ENCODE measurements around the gene TRIM13. TPM values are rescaled to one million over a fixed set of nuclear protein-coding genes. Genes with fewer than 3 reads are reported as not detected.
"Not testable (repeated sequence)": the region's sequence is repeated elsewhere in the genome, so short reads cannot be mapped to it uniquely, and the experiment has no call there.

Gene TRIM13
- total RNA-seq, 3 donors from 2014 or later: 16.0 to 28.8 (median 22.9) TPM

DNA sequence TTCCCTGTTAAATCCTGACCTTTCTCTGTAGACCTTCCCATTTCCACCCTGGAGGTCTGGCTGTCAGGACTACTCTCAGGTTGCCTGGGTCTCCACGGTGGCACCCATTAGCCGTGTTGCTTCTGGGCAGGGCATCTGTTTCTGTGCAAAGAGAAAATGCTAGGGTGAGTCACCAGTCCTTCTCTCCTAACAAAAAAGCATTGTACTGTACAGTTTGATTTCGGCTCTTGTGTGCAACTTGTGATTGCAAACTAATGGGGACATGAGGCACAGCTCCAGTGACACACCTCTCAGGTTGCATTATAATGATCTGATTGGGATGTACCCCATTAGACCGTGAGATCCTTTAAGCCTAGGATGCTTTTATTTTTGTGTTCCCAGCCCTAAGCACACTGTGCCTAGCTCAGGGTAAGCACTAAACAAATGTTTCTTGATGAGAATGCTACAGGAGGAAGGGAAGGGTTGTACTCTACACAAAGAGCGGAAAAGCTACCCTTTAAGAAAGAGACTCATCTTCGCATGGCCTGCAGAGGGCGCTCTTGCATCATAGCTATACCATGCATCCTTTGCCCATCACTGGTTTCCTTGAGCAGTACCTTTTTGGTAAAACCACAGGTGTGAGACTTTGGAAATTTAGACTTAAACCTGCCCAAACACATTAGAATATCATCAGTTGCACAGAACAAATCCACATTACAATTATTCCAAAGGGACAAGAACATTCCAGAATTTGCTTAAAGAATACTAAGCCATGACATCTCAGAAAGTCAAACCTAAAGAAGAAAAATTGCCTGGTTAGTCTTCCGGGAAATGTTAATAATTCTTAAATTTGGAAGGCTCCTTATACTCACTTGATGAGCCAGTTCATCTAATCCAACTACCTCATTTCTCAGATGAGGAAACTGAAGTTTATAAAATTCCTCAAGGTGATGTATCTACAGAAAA lies 20.3 kb upstream of the TRIM13 start:
- Histone ChIP-seq H3K4me3 (no peak overlapping the region), H3K27me3 (no peaks in the 10 kb centered on the region), H3K9me3 (no peaks in the 10 kb centered on the region), H3K36me3 (no peaks in the 10 kb centered on the region), H3K4me1 (no peaks in the 10 kb centered on the region), H3K27ac (no peak overlapping the region)
- peak in 1 of 2 donors; percentile 67 for DNase-seq (ENCODE audit: low spot score in 2 of 2)
- TF ChIP-seq, protein P1, sequence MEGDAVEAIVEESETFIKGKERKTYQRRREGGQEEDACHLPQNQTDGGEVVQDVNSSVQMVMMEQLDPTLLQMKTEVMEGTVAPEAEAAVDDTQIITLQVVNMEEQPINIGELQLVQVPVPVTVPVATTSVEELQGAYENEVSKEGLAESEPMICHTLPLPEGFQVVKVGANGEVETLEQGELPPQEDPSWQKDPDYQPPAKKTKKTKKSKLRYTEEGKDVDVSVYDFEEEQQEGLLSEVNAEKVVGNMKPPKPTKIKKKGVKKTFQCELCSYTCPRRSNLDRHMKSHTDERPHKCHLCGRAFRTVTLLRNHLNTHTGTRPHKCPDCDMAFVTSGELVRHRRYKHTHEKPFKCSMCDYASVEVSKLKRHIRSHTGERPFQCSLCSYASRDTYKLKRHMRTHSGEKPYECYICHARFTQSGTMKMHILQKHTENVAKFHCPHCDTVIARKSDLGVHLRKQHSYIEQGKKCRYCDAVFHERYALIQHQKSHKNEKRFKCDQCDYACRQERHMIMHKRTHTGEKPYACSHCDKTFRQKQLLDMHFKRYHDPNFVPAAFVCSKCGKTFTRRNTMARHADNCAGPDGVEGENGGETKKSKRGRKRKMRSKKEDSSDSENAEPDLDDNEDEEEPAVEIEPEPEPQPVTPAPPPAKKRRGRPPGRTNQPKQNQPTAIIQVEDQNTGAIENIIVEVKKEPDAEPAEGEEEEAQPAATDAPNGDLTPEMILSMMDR (IDR thresholded peaks at IDR 0.05): peak in 2 of 3 donors; percentile 68 to 77
- TF ChIP-seq POLR2A (IDR thresholded peaks at IDR 0.05) (no peak), POLR2AphosphoS5 (IDR thresholded peaks at IDR 0.05) (no peak)
- intact Hi-C loops (cut with DNase I; ENCODE audit: low total_unique reads): no loop called here

DNA sequence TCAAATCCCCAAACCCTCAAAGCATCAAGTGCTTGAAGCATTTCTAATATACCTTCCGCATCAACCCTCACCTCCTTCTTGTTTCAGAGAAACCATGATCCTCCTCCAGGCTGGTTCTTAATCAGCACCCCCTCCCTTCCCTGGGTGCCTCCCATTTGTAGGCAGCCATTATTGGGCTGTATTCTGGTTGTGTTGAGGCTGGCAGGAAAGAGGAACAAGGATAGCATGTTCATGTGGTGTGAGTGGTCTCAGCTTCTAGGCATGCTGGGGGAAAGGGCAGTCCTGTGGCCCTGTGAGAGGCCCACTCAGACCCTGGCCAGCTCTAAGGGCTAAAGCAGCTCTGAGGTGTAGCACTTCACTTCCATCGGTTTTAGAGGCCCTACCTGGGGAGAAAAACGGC lies 18.9 kb upstream of the TRIM13 start:
- intact Hi-C loops (cut with DNase I; ENCODE audit: low total_unique reads): no loop called here

DNA sequence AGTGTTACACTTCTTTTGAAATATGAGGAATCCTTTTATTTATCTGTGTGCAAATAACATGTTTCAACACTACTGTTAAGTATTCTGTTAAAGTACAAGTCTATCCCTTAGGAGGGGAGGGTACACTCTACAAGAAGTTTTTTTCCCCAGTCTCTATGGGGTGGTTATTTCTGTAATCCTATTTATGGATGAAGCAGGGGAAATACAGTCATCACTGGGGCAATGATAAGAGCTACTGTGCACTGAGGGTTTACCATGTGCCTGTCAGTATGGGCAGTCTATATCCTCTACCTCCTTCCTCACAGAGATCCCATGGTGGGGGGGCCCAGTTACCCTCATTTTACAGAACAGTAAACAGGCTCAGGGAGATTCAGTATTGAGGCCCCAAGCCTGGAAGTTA lies 16.6 kb upstream of the TRIM13 start:
- no peaks in the 10 kb centered on the region for H3K36me3 ChIP-seq
- H3K4me1 ChIP-seq: no peaks in the 10 kb centered on the region
- no peaks in the 10 kb centered on the region for H3K27me3 ChIP-seq
- no peaks in the 10 kb centered on the region for H3K9me3 ChIP-seq
- H3K27ac ChIP-seq: no peak overlapping the region
- TF ChIP-seq POLR2AphosphoS5 (IDR thresholded peaks at IDR 0.05): no peak
- TF ChIP-seq, protein P1 (IDR thresholded peaks at IDR 0.05): no peak
- TF ChIP-seq POLR2A (IDR thresholded peaks at IDR 0.05): no peak
- DNase-seq (ENCODE audit: low spot score in 2 of 2): no peak
- H3K4me3 ChIP-seq: no peak overlapping the region
- intact Hi-C loops (cut with DNase I; ENCODE audit: low total_unique reads): no loop called here

More for the DNA sequence above, 18.9 kb upstream of the TRIM13 start:
- Histone ChIP-seq H3K9me3 (no peaks in the 10 kb centered on the region), H3K27me3 (no peaks in the 10 kb centered on the region), H3K4me3 (no peak overlapping the region), H3K4me1 (no peaks in the 10 kb centered on the region), H3K27ac (no peak overlapping the region), H3K36me3 (no peaks in the 10 kb centered on the region)
- TF ChIP-seq POLR2AphosphoS5 (IDR thresholded peaks at IDR 0.05) (no peak), POLR2A (IDR thresholded peaks at IDR 0.05) (no peak)
- TF ChIP-seq, protein P1 (IDR thresholded peaks at IDR 0.05): no peak
- DNase-seq (ENCODE audit: low spot score in 2 of 2): no peak

DNA sequence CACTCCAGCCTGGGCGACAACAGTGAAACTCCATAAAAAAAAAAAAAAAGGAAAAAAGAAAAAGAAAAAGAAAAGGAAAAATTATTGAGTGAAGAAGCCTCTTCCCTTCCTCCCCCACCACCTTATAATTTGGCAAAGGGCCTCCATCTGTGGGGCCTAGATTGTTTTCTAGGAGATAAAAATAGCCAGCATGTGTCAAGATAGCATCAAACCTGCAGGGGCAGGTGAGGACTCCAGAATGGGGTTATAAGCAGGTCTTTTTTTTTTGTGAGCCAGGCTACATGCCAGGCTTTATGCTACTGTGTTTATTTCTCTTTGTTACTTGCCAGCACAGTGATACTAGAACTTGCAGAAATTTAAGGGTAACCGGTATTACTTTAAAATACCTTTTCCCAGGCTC lies 11.7 kb upstream of the TRIM13 start:
- Histone ChIP-seq H3K9me3 (no peaks in the 10 kb centered on the region), H3K27ac (no peak overlapping the region), H3K4me3 (no peak overlapping the region), H3K27me3 (no peaks in the 10 kb centered on the region), H3K4me1 (no peaks in the 10 kb centered on the region), H3K36me3 (no peaks in the 10 kb centered on the region)
- DNase-seq (ENCODE audit: low spot score in 2 of 2): no peak
- TF ChIP-seq POLR2AphosphoS5 (IDR thresholded peaks at IDR 0.05): no peak
- TF ChIP-seq POLR2A (IDR thresholded peaks at IDR 0.05): no peak
- TF ChIP-seq, protein P1 (IDR thresholded peaks at IDR 0.05): no peak
- intact Hi-C loops (cut with DNase I; ENCODE audit: low total_unique reads): no loop called here

DNA sequence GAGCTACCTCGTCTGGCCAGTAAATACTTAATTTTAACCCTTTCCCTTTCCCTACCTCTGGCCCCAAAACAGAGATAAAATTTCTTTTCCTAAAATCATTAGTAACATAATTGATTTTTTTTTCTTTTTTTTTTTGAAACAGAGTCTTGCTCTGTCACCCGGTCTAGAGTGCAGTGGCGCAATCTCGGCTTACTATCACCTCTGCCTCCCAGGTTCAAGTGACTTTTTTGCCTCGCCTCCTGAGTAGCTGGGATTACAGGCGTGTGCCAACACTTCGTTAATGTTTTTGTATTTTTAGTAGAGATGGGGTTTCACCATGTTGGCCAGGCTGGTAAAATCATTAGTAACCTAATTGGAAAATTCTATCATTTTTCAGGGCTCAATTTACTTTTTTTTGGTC lies 10.4 kb upstream of the TRIM13 start:
- Histone ChIP-seq H3K4me3 (no peak overlapping the region), H3K27me3 (no peaks in the 10 kb centered on the region), H3K9me3 (no peaks in the 10 kb centered on the region), H3K36me3 (no peaks in the 10 kb centered on the region), H3K27ac (no peak overlapping the region), H3K4me1 (no peaks in the 10 kb centered on the region)
- intact Hi-C loops (cut with DNase I; ENCODE audit: low total_unique reads): no loop called here
- no peak for DNase-seq (ENCODE audit: low spot score in 2 of 2)
- no peak for TF ChIP-seq POLR2A (IDR thresholded peaks at IDR 0.05)
- no peak for TF ChIP-seq POLR2AphosphoS5 (IDR thresholded peaks at IDR 0.05)
- TF ChIP-seq, protein P1 (IDR thresholded peaks at IDR 0.05): no peak

DNA sequence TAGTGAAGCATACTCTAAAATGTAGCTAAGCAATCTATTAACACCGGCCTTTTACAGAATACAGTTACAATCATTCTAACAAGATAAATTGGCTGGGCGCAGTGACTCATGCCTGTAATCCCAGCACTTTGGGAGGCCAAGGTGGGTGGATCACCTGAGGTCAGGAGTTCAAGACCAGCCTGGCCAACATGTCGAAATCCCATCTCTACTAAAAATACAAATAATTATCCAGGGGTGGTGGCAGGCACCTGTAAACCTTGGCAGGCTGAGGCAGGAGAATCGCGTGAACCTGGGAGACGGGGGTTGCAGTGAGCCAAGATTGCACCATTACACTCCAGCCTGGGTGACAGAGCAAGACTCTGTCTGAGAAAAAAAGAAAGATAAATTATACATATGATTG lies 6.2 kb upstream of the TRIM13 start:
- intact Hi-C loops (cut with DNase I; ENCODE audit: low total_unique reads): loop anchor here (10.0 kb wide), 1 partner anchor 134 kb away; no protein-coding TSS in a partner anchor
- not testable (repeated sequence) for H3K27ac ChIP-seq; H3K4me3 ChIP-seq; DNase-seq (ENCODE audit: low spot score in 2 of 2); H3K36me3 ChIP-seq; H3K9me3 ChIP-seq; H3K27me3 ChIP-seq; H3K4me1 ChIP-seq
